A172 (cell line): ENCODE measurements around the gene GBF1. TPM values are rescaled to one million over a fixed set of nuclear protein-coding genes. Genes with fewer than 3 reads are reported as not detected.
"Not testable (repeated sequence)": the region's sequence is repeated elsewhere in the genome, so short reads cannot be mapped to it uniquely, and the experiment has no call there.

Source experiments
- DNase-seq: peaks from one replicate; pipeline ENCODE4 v3.0.0-alpha.2; 2015; ENCODE audit warnings: low spot score
- total RNA-seq: library from RNA; depleted of rRNA; stranded (reverse); fragments of >200 nt; shearing (Covaris generic); gene quantifications from 2 replicates; pipeline ENCODE4 v1.2.3, GENCODE V29; 2014; rRNA removed

GBF1 gene
- 31.9 and 32.9 TPM in 2 replicates for total RNA-seq

DNA sequence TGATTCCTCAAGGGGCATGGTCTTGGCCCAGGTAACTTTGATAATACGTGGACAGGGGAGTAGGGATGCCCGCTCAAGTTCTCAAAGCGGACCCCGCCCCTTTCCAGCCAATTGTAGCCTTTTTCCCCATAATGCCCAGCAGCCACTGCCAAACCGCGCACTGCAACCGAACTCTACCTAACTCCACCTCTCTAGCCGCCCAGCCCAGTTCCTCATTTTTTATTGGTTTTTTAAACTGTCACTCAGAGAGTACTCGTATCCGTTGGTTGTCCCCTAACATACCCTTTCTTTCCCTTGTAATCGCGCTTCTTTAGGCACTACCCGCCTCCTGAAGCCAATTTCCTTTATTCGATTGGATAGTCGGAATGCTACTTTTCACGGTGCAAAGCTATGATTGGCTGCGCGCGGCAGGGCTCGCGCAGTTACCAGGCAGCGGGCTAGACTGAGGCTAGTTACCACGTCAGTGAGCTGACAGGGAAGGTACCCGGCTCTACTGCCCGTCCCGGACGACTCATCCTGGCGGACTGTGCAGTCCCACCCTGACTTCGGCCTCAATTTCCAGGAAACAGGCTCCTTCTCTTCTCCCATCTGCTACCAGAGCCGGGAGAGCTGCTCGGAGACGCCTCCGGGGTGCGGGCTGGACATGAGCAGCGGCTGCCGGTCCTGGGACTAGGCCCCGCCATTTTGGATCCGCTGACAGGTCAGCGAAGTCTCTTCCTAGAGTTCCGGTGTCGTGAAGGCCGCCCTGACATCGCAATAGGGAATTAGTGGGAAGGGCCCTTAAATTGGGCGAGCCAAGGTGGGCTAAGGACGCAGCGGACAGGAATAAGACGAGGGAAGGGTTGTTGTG, at the start of gene GBF1:
TSS of gene GBF1 (plus strand) at position 451 of the 850 bp plus-strand sequence. CDS start 13,407 bp downstream, outside the sequence.
- DNase-seq = peak; percentile 100

GRCh38 chr10:102196893-102197292, 48.4 kb upstream of the GBF1 start:
- DNase-seq = no peak

- no peak for DNase-seq
Observed at GRCh38 chr10:102198027-102198426, 47.3 kb upstream of the GBF1 start.

DNA sequence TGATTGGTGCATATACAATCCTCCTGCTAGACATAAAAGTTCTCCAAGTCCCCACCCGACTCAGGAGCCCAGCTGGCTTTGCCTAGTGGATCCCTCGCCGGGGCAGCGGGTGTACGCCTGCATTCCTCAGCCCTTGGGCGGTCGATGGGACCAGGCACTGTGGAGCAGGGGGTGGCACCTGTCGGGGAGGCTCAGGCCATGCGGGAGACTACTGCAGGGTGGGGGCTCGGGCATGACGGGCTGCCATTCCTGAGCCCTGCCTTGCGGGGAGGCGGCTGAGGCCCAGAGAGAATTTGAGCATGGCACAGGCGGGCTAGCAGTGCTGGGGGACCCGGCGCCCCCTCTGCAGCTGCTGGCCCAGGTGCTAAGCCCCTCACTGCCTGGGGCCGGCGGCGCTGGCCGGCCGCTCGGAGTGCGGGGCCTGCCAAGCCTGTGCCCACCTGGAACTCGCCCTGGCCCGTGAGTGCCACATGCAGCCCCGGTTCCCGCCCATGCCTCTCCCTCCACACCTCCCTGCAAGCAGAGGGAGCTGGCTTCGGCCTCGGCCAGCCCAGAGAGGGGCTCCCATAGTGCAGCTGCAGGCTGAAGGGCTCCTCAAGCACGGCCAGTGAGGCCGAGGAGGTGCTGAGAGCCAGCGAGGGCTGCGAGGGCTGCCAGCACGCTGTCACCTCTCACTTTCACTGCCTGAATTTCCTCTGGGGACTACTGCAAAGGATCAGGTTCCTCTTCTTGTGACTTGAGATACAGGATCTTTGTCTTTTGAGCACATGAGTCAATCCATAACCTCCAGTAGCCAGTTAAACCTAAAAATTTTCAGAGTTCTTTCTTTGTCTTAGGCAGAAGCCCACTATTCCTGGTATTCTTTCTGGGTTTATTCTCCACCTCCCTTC, 44.3 kb upstream of the GBF1 start:
- DNase-seq = no peak

GRCh38 chr10:102202386-102202785, 42.9 kb upstream of the GBF1 start:
- DNase-seq = no peak

DNA sequence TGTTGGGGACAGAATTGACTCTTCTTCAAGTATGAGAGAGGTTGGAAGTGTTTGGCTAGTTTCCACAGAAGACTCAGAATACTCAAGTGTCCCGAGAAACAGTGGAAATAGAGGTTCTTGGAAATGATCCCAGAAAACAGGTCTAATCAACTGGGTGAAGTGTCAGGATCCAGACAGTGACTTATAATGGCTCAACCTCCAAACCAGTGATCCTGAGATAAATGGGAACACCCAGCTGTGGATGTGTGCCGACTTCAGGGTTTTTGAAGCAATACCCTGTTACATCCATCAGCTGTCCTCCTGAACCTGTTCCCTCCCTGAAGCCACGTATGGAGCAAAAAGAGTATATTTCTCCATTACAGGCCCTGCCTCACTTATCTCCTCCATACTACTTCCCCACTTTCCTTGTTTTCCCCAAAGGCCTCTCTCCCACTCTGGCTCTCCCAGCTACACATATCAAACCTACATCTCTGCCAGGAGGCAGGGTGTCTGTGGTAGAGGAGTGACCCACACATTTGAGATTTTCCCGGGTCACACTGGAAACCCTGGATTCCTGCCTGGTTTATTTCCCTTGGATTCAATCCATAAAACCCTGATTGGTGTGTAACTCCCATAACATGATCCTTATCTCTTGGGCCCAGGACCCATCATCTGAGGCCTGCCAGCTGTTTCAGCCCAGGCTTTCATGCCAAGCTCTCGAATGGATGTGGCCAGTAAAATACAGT, 36.9 kb upstream of the GBF1 start:
- DNase-seq = peak; percentile 60

DNA sequence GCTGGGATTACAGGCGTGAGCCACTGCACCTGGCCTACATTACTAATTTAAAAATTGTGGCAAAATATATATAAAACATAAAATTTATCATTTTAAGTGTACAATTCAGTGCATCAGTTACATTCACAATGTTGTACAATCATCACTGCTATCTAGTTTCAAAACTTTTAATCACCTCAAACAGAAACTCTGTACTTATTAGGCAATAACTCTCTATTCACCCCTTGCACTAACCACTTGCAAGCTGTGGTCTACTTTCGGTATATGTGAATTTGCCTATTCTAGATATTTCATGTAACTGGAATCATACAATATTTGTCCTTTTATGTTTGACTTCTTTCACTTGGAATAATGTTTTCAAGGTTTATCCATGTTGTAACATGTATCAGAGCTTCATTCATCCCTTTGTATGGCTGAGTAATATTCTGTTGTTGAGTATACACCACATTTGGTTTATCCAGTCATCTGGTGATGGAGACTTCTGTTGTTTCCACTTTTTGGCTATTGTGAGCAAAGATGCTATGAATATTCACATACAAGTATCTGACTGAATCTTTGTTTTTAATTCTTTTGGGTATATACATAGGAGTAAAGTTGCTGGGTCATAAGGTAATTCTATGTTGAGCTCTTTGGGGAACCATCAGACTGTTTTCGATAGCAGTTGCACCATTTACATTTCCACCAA, 33.6 kb upstream of the GBF1 start:
- DNase-seq = no peak

DNA sequence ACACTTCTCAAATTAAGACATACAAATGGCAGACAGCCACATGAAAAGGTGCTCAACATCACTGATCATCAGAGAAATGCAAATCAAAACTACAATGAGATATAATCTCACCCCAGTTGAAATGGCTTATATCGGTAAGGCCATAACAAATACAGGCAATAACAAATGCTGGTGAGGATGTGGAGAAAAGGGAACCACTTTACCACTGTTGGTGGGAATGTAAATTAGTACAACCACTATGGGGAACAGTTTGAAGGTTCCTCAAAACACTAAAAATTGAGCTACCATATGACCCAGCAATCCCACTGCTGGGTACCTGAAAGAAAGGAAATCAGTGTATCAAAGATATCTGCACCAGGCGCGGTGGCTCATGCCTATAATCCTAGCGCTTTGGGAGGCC, 31.7 kb upstream of the GBF1 start:
- not testable (repeated sequence) for DNase-seq

GRCh38 chr10:102219370-102219769, 26.0 kb upstream of the GBF1 start:
- DNase-seq = no peak

- no peak for DNase-seq
Observed at GRCh38 chr10:102220612-102221011, 24.7 kb upstream of the GBF1 start.

DNA sequence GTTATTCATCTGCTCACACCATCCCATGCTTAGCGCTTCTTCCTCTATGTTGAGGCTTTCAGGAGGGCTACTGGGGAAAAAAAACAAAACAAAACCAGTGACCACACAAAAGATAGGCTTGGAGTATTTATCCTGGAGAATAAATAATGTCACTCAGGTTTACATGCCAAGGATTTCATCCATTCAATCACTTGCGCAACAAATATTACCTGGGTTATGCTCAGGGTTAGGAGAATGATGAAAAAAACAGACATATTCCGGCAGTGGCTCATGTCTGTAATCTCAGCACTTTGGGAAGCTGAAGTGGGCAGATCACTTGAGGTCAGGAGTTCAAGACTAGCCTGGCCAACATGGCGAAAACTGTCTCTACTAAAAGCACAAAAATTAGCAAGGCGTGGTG, 22.5 kb upstream of the GBF1 start:
- no peak for DNase-seq

- DNase-seq = peak; percentile 91
Observed at GRCh38 chr10:102225646-102226541, 19.4 kb upstream of the GBF1 start, which contains the start of gene ELOVL3. ELOVL3 (plus strand) TSS chr10:102226299; CDS start chr10:102226549, 250 bp downstream.

DNA sequence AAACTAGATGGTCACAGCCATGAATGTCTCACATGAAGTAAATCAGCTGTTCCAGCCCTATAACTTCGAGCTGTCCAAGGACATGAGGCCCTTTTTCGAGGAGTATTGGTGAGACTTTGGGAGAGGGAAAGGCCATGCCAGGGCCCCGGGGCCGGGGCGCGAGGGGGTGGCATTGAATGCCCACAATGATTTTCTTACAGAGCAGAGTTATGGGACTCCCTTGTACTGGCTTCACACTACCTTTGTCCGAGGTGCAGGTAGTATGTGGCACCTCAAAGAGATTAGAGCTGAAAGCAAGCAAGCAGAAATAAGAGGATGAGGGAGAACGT, 18.8 kb upstream of the GBF1 start:
- no peak for DNase-seq

GRCh38 chr10:102227050-102227449, 18.3 kb upstream of the GBF1 start:
- DNase-seq = no peak

DNA sequence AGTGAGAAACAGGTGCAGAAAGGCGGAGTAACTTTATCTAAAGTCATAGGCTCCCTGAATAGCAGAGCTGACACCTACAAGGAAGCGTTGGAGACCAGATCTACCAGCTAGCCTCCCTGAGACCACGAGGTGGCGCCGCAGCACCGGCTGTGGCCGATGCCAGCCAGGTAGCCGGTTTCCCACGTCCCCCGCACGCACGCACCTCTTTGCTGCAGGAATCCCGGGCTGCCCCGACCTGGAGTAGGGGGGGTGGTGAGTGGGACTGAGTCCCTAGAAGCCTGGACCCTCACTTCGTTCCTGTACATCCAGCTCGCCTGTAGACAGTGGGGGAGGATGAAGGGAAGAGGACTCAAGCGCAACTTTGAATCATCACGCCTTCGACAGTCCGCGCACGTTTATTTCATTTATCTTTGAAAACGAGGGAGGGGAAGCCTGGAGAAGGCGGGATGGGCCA, 15.5 kb upstream of the GBF1 start:
- DNase-seq = peak; percentile 68

DNA sequence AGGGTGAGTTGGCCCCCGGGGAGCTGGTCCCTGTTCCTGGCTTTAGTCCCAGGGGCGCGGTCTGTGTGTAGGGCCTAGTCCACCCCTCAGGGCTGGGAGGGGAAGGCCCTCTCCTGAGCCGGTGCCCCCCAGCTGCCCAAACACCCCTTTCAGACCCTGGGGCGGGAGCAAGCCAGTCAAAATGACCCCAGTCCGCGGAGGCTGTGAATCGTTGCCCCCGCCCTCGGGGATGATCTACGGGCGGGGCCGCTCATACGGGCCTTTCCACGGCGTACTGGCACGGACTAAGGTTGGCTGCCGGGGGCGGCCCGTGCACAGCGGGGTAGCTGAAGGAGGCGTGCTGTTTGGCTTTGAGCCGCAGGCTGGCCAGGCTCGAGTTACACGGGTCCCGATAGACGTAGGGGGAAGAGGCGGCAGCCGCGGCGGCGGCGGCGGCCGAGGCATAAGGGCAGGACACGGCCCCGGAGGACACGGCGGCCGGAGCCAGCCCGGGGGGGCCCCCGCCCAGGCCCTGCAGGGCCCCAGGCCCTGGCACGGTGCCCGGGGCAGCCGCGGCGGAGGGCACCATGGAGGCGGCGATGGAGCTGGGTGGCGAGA, 15.0 kb upstream of the GBF1 start:
- DNase-seq = peak; percentile 30

DNA sequence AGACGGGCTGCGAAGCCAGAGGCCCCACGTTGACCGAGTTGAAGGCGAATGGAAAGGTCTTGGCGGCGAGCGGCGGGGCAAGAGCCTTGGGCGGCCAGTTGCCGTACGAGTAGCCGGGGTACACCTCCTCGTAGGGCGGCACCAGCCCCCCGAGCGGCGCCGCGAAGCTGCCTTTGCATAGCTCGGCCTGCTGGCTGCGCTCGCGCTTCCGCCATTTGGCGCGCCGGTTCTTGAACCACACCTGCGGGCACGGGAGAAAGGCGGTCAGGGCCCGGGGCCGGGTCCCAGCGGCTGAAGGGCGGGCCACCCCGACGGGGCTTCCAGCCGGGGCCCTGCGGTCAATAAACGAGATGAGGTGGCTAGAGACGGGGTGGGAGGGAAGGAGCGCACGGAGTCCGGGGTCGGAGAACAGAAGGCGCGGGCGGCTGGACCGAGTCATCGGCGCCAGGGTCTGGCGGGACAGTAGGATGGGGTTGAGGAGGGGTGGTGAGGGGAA, 14.4 kb upstream of the GBF1 start:
- DNase-seq = no peak

DNA sequence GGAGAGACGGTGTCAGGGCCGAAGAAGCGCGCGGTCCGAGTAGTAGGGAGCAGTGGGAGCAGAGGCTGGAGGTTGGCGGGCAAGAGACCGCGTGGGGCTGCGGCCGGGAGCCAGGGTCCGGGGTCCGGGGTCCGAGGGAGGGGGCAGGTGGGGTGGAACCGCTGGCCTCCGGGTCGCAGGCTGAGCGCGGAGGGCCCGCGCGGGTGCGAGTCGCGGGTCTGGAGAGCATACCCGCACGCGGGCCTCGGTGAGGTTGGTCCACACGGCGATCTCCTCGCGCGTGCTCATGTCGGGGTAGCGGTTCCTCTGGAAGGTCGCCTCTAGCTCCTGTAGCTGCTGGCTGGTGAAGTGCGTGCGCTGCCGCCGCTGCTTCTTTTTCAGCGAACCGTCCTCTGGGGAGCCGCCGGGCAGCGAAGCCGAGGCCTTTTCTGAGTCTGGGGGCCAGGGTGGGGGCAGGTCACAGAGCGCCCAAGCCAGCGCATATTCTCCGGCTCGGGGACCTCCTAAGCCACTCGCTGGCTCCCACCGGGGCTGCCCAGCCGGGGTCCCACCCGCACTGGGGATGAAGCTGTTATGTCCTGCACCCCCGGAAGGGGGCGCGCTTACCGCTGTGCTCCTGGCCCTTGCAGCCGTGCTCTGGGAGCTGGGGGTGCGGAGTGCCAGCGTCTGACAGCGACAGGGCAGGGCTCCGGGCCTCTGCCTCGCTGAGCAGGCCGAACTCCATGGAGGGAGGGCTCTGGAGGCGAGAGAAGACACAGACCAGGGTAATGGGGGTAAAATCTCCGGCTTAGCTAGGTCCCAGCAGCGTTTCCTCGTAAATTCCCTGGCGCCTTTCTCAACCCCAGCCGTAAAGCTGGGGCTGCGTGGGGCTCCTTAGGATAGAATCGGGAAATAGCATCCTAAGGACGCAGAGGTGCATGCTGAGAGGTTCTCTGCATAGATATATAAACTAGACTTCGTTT, 13.7 kb upstream of the GBF1 start:
- no peak for DNase-seq
